SK-N-SH (cell line): ENCODE data around the gene AZU1. TPM values are rescaled to one million over a fixed set of nuclear protein-coding genes. Genes with fewer than 3 reads are reported as not detected.
"Not testable (repeated sequence)": the region's sequence is repeated elsewhere in the genome, so short reads cannot be mapped to it uniquely, and the experiment has no call there.

Source experiments
- CTCF ChIA-PET: fragments of 300-600, 350-600 bp; formaldehyde crosslinking; extraction: SDS; loops from one replicate; lab custom pipeline; 2021; lab: Yijun Ruan, JAX
- POLR2A ChIA-PET: fragments of 350-600 bp; sonication (Branson Sonifier 250); formaldehyde crosslinking; extraction: SDS; loops from one replicate; lab custom pipeline; 2020; ENCODE audit warnings: antibody characterized with exemption, inconsistent platforms; lab: Yijun Ruan, JAX
- DNase-seq: peaks from one replicate; pipeline ENCODE4 v3.0.0; 2012
- H2AFZ ChIP-seq: fragments of 200-600 bp; sonication (generic); 2 replicates; pipeline ENCODE4 v1.8.1; 2016; ENCODE audit warnings: antibody characterized with exemption, mild to moderate bottlenecking, low read depth
- H3F3A ChIP-seq: fragments of 200-600 bp; sonication (generic); replicated peaks from 2 replicates; pipeline ENCODE3; 2016; ENCODE audit warnings: antibody characterized with exemption, mild to moderate bottlenecking; ENCODE audit not compliant: insufficient read depth
- H3K27ac ChIP-seq, 2 experiments: fragments of 200-500 bp in 1 of 2; fragments of 200-600 bp in 1 of 2; sonication (Bioruptor generic) in 1 of 2; sonication (generic), shearing (Covaris generic) in 1 of 2; 2 replicates each; pipeline versions ENCODE4 v1.5.1 to v1.6.1; 2014 to 2016; ENCODE audit warnings: low read depth in 2 of 2, inconsistent platforms in 1 of 2, low read length in 1 of 2, mild to moderate bottlenecking in 1 of 2, mixed read lengths in 1 of 2
- H3K27me3 ChIP-seq: fragments of 200-600 bp; sonication (generic), shearing (Covaris generic); 2 replicates; pipeline ENCODE4 v1.6.1; 2016; ENCODE audit warnings: mixed run types; ENCODE audit not compliant: insufficient read depth
- H3K36me3 ChIP-seq, 2 experiments: fragments of 200-500 bp in 1 of 2; fragments of 200-600 bp in 1 of 2; sonication (Bioruptor generic) in 1 of 2; sonication (generic) in 1 of 2; replicated peaks in 1 of 2; 2 replicates each; pipeline versions ENCODE3 to v1.5.1; 2014 to 2016; ENCODE audit warnings: low read length in 1 of 2, mild to moderate bottlenecking in 1 of 2; ENCODE audit not compliant: insufficient read depth in 2 of 2, control insufficient read depth in 1 of 2
- H3K4me1 ChIP-seq, 2 experiments: fragments of 200-500 bp in 1 of 2; fragments of 200-600 bp in 1 of 2; sonication (Bioruptor generic) in 1 of 2; sonication (generic), shearing (Covaris generic) in 1 of 2; 2 replicates each; pipeline versions ENCODE4 v1.5.1 to v1.6.1; 2014 to 2016; ENCODE audit warnings: low read depth in 1 of 2, low read length in 1 of 2, mixed run types in 1 of 2; ENCODE audit not compliant: insufficient read depth in 2 of 2, control insufficient read depth in 1 of 2
- H3K4me2 ChIP-seq: fragments of 200-600 bp; sonication (generic), shearing (Covaris generic); 2 replicates; pipeline ENCODE4 v1.6.1; 2017; ENCODE audit warnings: mixed run types
- H3K4me3 ChIP-seq, 2 experiments: fragments of 200-500 bp in 1 of 2; fragments of 200-600 bp in 1 of 2; sonication (Bioruptor generic) in 1 of 2; sonication (generic), shearing (Covaris generic) in 1 of 2; 2 replicates each; pipeline versions ENCODE4 v1.5.1 to v1.8.1; 2014 to 2016; ENCODE audit warnings: low read depth in 2 of 2, inconsistent platforms in 1 of 2, low read length in 1 of 2, mild to moderate bottlenecking in 1 of 2, mixed read lengths in 1 of 2, moderate library complexity in 1 of 2
- H3K79me2 ChIP-seq: fragments of 200-600 bp; sonication (generic); 2 replicates; pipeline ENCODE4 v1.8.1; 2017; ENCODE audit warnings: mild to moderate bottlenecking; ENCODE audit not compliant: insufficient read depth
- H3K9ac ChIP-seq: fragments of 200-600 bp; sonication (generic); 2 replicates; pipeline ENCODE4 v1.6.1; 2017; ENCODE audit warnings: mixed run types
- H3K9me2 ChIP-seq: fragments of 200-600 bp; sonication (generic); 2 replicates; pipeline ENCODE4 v1.6.1; 2017; ENCODE audit warnings: mixed run types
- H3K9me3 ChIP-seq: fragments of 200-600 bp; sonication (generic); 2 replicates; pipeline ENCODE4 v1.6.1; 2017; ENCODE audit warnings: mixed run types, mild to moderate bottlenecking, moderate library complexity
- H4K20me1 ChIP-seq: fragments of 200-600 bp; sonication (generic); 2 replicates; pipeline ENCODE4 v1.6.1; 2017; ENCODE audit warnings: mild to moderate bottlenecking, mixed run types; ENCODE audit not compliant: insufficient read depth
- EP300 ChIP-seq, 2 experiments: IDR thresholded peaks; 2 replicates each; pipeline versions ENCODE4 v1.4.0 to v1.6.1; 2012; ENCODE audit warnings: borderline replicate concordance in 1 of 2, low read depth in 1 of 2, low read length in 1 of 2
- GABPA ChIP-seq: IDR thresholded peaks from 2 replicates; pipeline ENCODE4 v1.4.0; 2012; ENCODE audit warnings: low read depth, mild to moderate bottlenecking
- GATA2 ChIP-seq: sonication (generic); formaldehyde crosslinking; IDR thresholded peaks from 2 replicates; pipeline ENCODE4 v1.5.0; 2020; ENCODE audit warnings: mild to moderate bottlenecking, missing genetic modification reagents
- MEF2A ChIP-seq: IDR thresholded peaks from 2 replicates; pipeline ENCODE4 v1.4.0; 2012; ENCODE audit warnings: low read depth, borderline replicate concordance
- NFIC ChIP-seq: IDR thresholded peaks from 2 replicates; pipeline ENCODE4 v1.4.0; 2012; ENCODE audit warnings: borderline replicate concordance
- NRF1 ChIP-seq: IDR thresholded peaks from 2 replicates; pipeline ENCODE4 v1.6.1; 2012; ENCODE audit warnings: low read depth, mild to moderate bottlenecking, low read length
- RAD21 ChIP-seq: IDR thresholded peaks from 2 replicates; pipeline ENCODE4 v1.6.1; 2012; ENCODE audit warnings: mild to moderate bottlenecking, low read length
- RXRA ChIP-seq: IDR thresholded peaks from 2 replicates; pipeline ENCODE4 v1.4.0; 2012; ENCODE audit warnings: low read depth, mild to moderate bottlenecking, borderline replicate concordance
- SMC3 ChIP-seq: IDR thresholded peaks from 2 replicates; pipeline ENCODE4 v1.6.1; 2012; ENCODE audit warnings: low read depth, low read length, improper control_type of control experiment
- TCF12 ChIP-seq: IDR thresholded peaks from 2 replicates; pipeline ENCODE4 v1.4.0; 2012
- WGBS: methylation state at CpG from one replicate; pipeline ENCODE4 v1.1.6; 2017; ENCODE audit warnings: low lambda C conversion rate; 5-methylcytosine and 5-hydroxymethylcytosine counted together
- polyA plus RNA-seq, 3 experiments: library from polyadenylated mRNA; depleted of rRNA; stranded (reverse); fragments of >200 nt; gene quantifications; 2 replicates each; pipeline ENCODE4 v1.2.3, GENCODE V29; 2012
- TF ChIP-seq, protein P1 (sequence below): IDR thresholded peaks from 2 replicates; pipeline ENCODE4 v1.6.1; 2012; ENCODE audit warnings: mild to moderate bottlenecking, low read depth, low read length, moderate library complexity

The AZU1 gene
- polyA plus RNA-seq, 1 of the 3 experiments (the other 2 are of a cell fraction) = 0.15 TPM

GRCh38 chr19:848386-848921, 20.8 kb downstream of the AZU1 start:
- ChIA-PET POLR2A (no interaction called here), CTCF (interaction anchor here (0.9 to 1.5 kb wide), 4 partner anchors 8 to 134 kb away, joined by 3 to 5 read pairs (median 4); partner anchors contain the start of gene CFD)
- H2AFZ ChIP-seq = no peak overlapping the region
- no peak overlapping the region for H3K4me3 ChIP-seq
- no peak for TF ChIP-seq MEF2A
- no peak for TF ChIP-seq NRF1
- TF ChIP-seq RAD21 = no peak
- no peak for TF ChIP-seq SMC3
- TF ChIP-seq GABPA = no peak
- no peak for TF ChIP-seq NFIC
- no peak for TF ChIP-seq GATA2
- no peak for TF ChIP-seq RXRA
- 14% methylated on average over 7 of the region's 12 CpGs for WGBS
- H3K9me3 ChIP-seq = no peaks in the 10 kb centered on the region
- H3K4me2 ChIP-seq = no peak overlapping the region
- H4K20me1 ChIP-seq = no peaks in the 10 kb centered on the region
- no peaks in the 10 kb centered on the region for H3K79me2 ChIP-seq
- H3K4me1 ChIP-seq = peaks cover 0 to 8% of the 10 kb centered on the region in 2 experiments; a peak in 1 of 4 replicates
- no peak overlapping the region for H3K27ac ChIP-seq
- H3K9me2 ChIP-seq = no peaks in the 10 kb centered on the region
- H3K36me3 ChIP-seq = no peaks in the 10 kb centered on the region
- no peak overlapping the region for H3K9ac ChIP-seq
- H3K27me3 ChIP-seq = peaks cover 74% of the 10 kb centered on the region
- peaks cover 18% of the 10 kb centered on the region for H3F3A ChIP-seq
- DNase-seq = no peak

GRCh38 chr19:849195-849594, 21.6 kb downstream of the AZU1 start:
- 56% methylated on average over 8 of the region's 8 CpGs for WGBS

GRCh38 chr19:850221-850978, 22.8 kb downstream of the AZU1 start:
- Histone ChIP-seq H3F3A (peaks cover 13% of the 10 kb centered on the region), H3K79me2 (no peaks in the 10 kb centered on the region), H4K20me1 (no peaks in the 10 kb centered on the region), H3K27ac (no peak overlapping the region), H3K27me3 (peaks cover 71% of the 10 kb centered on the region), H3K9me3 (no peaks in the 10 kb centered on the region), H3K36me3 (no peaks in the 10 kb centered on the region), H3K4me3 (no peak overlapping the region), H3K9me2 (no peaks in the 10 kb centered on the region), H3K4me1 (peaks cover 0 to 8% of the 10 kb centered on the region in 2 experiments; a peak in 1 of 4 replicates), H3K4me2 (peak overlapping the region; percentile 44; the same call in 1 of the 2 replicates), H2AFZ (no peak overlapping the region), H3K9ac (no peak overlapping the region)
- ChIA-PET CTCF (interaction anchor here (0.9 to 1.9 kb wide), 8 partner anchors 10 to 71 kb away, joined by 3 to 8 read pairs (median 4); partner anchors contain the start of gene CFD), POLR2A (interaction anchor here (0.9 kb wide), 1 partner anchor 54 kb away, joined by 3 read pairs; no protein-coding TSS in a partner anchor)
- TF ChIP-seq TCF12 = peak; percentile 19; the same call in 1 of the 2 replicates
- TF ChIP-seq, protein P1, sequence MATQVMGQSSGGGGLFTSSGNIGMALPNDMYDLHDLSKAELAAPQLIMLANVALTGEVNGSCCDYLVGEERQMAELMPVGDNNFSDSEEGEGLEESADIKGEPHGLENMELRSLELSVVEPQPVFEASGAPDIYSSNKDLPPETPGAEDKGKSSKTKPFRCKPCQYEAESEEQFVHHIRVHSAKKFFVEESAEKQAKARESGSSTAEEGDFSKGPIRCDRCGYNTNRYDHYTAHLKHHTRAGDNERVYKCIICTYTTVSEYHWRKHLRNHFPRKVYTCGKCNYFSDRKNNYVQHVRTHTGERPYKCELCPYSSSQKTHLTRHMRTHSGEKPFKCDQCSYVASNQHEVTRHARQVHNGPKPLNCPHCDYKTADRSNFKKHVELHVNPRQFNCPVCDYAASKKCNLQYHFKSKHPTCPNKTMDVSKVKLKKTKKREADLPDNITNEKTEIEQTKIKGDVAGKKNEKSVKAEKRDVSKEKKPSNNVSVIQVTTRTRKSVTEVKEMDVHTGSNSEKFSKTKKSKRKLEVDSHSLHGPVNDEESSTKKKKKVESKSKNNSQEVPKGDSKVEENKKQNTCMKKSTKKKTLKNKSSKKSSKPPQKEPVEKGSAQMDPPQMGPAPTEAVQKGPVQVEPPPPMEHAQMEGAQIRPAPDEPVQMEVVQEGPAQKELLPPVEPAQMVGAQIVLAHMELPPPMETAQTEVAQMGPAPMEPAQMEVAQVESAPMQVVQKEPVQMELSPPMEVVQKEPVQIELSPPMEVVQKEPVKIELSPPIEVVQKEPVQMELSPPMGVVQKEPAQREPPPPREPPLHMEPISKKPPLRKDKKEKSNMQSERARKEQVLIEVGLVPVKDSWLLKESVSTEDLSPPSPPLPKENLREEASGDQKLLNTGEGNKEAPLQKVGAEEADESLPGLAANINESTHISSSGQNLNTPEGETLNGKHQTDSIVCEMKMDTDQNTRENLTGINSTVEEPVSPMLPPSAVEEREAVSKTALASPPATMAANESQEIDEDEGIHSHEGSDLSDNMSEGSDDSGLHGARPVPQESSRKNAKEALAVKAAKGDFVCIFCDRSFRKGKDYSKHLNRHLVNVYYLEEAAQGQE = no peak
- 0 out of 4 replicates have a peak, but pooled peaks of 1 of the 2 experiments have one; percentile 14 for TF ChIP-seq EP300 (IDR thresholded peaks at IDR 0.05; ENCODE audit: borderline replicate concordance in 1 of 2, low read depth in 1 of 2, low read length in 1 of 2)
- DNase-seq = peak; percentile 80
- 13% methylated on average over 18 of the region's 28 CpGs for WGBS

More at GRCh38 chr19:849195-849594, 21.6 kb downstream of the AZU1 start:
- H4K20me1 ChIP-seq, DNase-seq, H3K27ac ChIP-seq, H3K4me2 ChIP-seq, H3K9ac ChIP-seq, H3K4me3 ChIP-seq, H3K9me3 ChIP-seq, H3K36me3 ChIP-seq, H2AFZ ChIP-seq, H3K9me2 ChIP-seq, H3K4me1 ChIP-seq, H3K79me2 ChIP-seq, POLR2A ChIA-PET: not testable (repeated sequence)
- CTCF ChIA-PET = interaction anchor here (0.9 to 1.9 kb wide), 4 partner anchors 10 to 133 kb away, joined by 3 to 8 read pairs (median 4); partner anchors contain the start of gene CFD
- Histone ChIP-seq H3K27me3 (peaks cover 72% of the 10 kb centered on the region), H3F3A (peaks cover 18% of the 10 kb centered on the region)
